Common myeloid progenitor, CD34-positive (primary cell): ENCODE data around the gene RPTOR.

ENCODE experiments used
- CTCF ChIA-PET: fragments of 350-600 bp; sonication (Branson Sonifier 250); formaldehyde crosslinking; loops from one replicate; lab custom pipeline; 2021; ENCODE audit warnings: antibody characterized with exemption; lab: Charles Lee
- POLR2A ChIA-PET: fragments of 350-600 bp; sonication (Branson Sonifier 250); formaldehyde crosslinking; loops from one replicate; lab custom pipeline; 2021; ENCODE audit warnings: antibody characterized with exemption; lab: Charles Lee
- DNase-seq, 3 donors: peaks; one replicate each; pipeline versions ENCODE4 v3.0.0 to v3.0.0-alpha.2; 2013
- H3K27ac ChIP-seq, 2 experiments: 1 replicate in 1 of 2; 2 replicates in 1 of 2; pipeline ENCODE4 v1.7.0; 2013; ENCODE audit warnings: inconsistent platforms in 2 of 2, low read length in 2 of 2, mild to moderate bottlenecking in 2 of 2, low read depth in 1 of 2, moderate library complexity in 1 of 2; ENCODE audit not compliant: severe bottlenecking in 2 of 2, insufficient read depth in 1 of 2, poor library complexity in 1 of 2
- H3K27me3 ChIP-seq, 5 experiments: replicated peaks in 2 of 5; 1 replicate in 3 of 5; 2 replicates in 2 of 5; pipeline versions ENCODE4 v1.6.1 to v1.7.0; 2013; ENCODE audit warnings: low read length in 4 of 5, mild to moderate bottlenecking in 2 of 5, moderate library complexity in 2 of 5, inconsistent platforms in 1 of 5; ENCODE audit not compliant: insufficient read depth in 5 of 5, control insufficient read depth in 4 of 5
- H3K36me3 ChIP-seq, 4 experiments: 1 replicate in 2 of 4; 2 replicates in 2 of 4; pipeline versions ENCODE4 v1.6.1 to v1.7.0; 2013; ENCODE audit warnings: low read length in 3 of 4, control low read depth in 1 of 4, mild to moderate bottlenecking in 1 of 4; ENCODE audit not compliant: control insufficient read depth in 4 of 4, insufficient read depth in 4 of 4
- H3K4me1 ChIP-seq, 4 experiments: 1 replicate in 3 of 4; 2 replicates in 1 of 4; pipeline versions ENCODE4 v1.6.1 to v1.7.1; 2013; ENCODE audit warnings: low read length in 3 of 4, mild to moderate bottlenecking in 3 of 4, control low read depth in 1 of 4, inconsistent platforms in 1 of 4, moderate library complexity in 1 of 4; ENCODE audit not compliant: control insufficient read depth in 4 of 4, insufficient read depth in 4 of 4; ENCODE audit errors: control extremely low read depth in 1 of 4
- H3K4me3 ChIP-seq, 7 experiments: 1 replicate in 4 of 7; 2 replicates in 3 of 7; pipeline versions ENCODE4 v1.5.1 to v1.7.0; 2013; ENCODE audit warnings: mild to moderate bottlenecking in 7 of 7, low read length in 6 of 7, moderate library complexity in 6 of 7, inconsistent platforms in 2 of 7, low read depth in 2 of 7, control low read depth in 1 of 7; ENCODE audit not compliant: insufficient read depth in 4 of 7, control insufficient read depth in 1 of 7; ENCODE audit errors: extremely low read depth in 1 of 7
- H3K9me3 ChIP-seq, 5 experiments: 1 replicate in 4 of 5; 2 replicates in 1 of 5; pipeline versions ENCODE4 v1.6.1 to v1.7.1; 2013; ENCODE audit warnings: low read length in 4 of 5, mild to moderate bottlenecking in 2 of 5, inconsistent platforms in 1 of 5, low read depth in 1 of 5, moderate library complexity in 1 of 5; ENCODE audit not compliant: control insufficient read depth in 4 of 5, insufficient read depth in 2 of 5; ENCODE audit errors: control extremely low read depth in 1 of 5
- WGBS: methylation state at CpG from one replicate; pipeline ENCODE4 v1.1.5; 2013; ENCODE audit not compliant: insufficient coverage; 5-methylcytosine and 5-hydroxymethylcytosine counted together

RPTOR gene

GRCh38 chr17:80717720-80718083 lies 173.1 kb downstream of the RPTOR start:
- Histone ChIP-seq H3K36me3 (peaks cover 0 to under 1% (median 0%) of the 10 kb centered on the region in 4 experiments), H3K27me3 (no peaks in the 10 kb centered on the region), H3K4me1 (no peaks in the 10 kb centered on the region), H3K9me3 (peaks cover 0 to 2% (median 0%) of the 10 kb centered on the region in 5 experiments), H3K27ac (no peak overlapping the region), H3K4me3 (no peak overlapping the region)
- WGBS, result 98% methylated on average over 7 of the region's 7 CpGs
- DNase-seq, result no peak
- POLR2A ChIA-PET, result no interaction called here
- CTCF ChIA-PET, result no interaction called here

GRCh38 chr17:80718428-80718827 lies 173.8 kb downstream of the RPTOR start:
- 95% methylated on average over 4 of the region's 4 CpGs for WGBS
- H3K27ac ChIP-seq, result no peak overlapping the region
- peaks cover 0 to 2% (median 0%) of the 10 kb centered on the region in 5 experiments for H3K9me3 ChIP-seq
- no peaks in the 10 kb centered on the region for H3K27me3 ChIP-seq
- no peaks in the 10 kb centered on the region for H3K4me1 ChIP-seq
- POLR2A ChIA-PET, result no interaction called here
- CTCF ChIA-PET, result no interaction called here
- no peak overlapping the region for H3K4me3 ChIP-seq
- H3K36me3 ChIP-seq, result no peaks in the 10 kb centered on the region
- no peak for DNase-seq

- Histone ChIP-seq H3K4me3 (no peak overlapping the region), H3K4me1 (no peaks in the 10 kb centered on the region), H3K27ac (no peak overlapping the region), H3K27me3 (no peaks in the 10 kb centered on the region), H3K36me3 (no peaks in the 10 kb centered on the region), H3K9me3 (peaks cover 0 to 2% (median 0%) of the 10 kb centered on the region in 5 experiments)
- ChIA-PET POLR2A (no interaction called here), CTCF (no interaction called here)
- WGBS, result 97% methylated on average over 3 of the region's 9 CpGs
- DNase-seq, result no peak
These were observed 174.8 kb downstream of the RPTOR start for GRCh38 chr17:80719449-80719848.

GRCh38 chr17:80720610-80721577 lies 176.3 kb downstream of the RPTOR start:
- Histone ChIP-seq H3K4me1 (no peaks in the 10 kb centered on the region), H3K27ac (no peak overlapping the region), H3K36me3 (no peaks in the 10 kb centered on the region), H3K4me3 (no peak overlapping the region), H3K9me3 (no peaks in the 10 kb centered on the region), H3K27me3 (no peaks in the 10 kb centered on the region)
- 94% methylated on average over 30 of the region's 35 CpGs for whole genome bisulfite sequencing
- ChIA-PET POLR2A (no interaction called here), CTCF (interaction anchor here (0.9 kb wide), 1 partner anchor 17 kb away, joined by 3 read pairs; no protein-coding TSS in a partner anchor)
- no peak for DNase-seq

- Histone ChIP-seq H3K27ac (no peak overlapping the region), H3K27me3 (no peaks in the 10 kb centered on the region), H3K4me3 (no peak overlapping the region), H3K36me3 (no peaks in the 10 kb centered on the region), H3K4me1 (no peaks in the 10 kb centered on the region), H3K9me3 (no peaks in the 10 kb centered on the region)
- DNase-seq, result no peak
- WGBS, result 94% methylated on average over 3 of the region's 3 CpGs
- CTCF ChIA-PET, result no interaction called here
- POLR2A ChIA-PET, result no interaction called here
These were observed 178.0 kb downstream of the RPTOR start for GRCh38 chr17:80722661-80723060.

GRCh38 chr17:80724775-80725266 lies 180.2 kb downstream of the RPTOR start:
- ChIA-PET CTCF (interaction anchor here (1.1 kb wide), 1 partner anchor 37 kb away, joined by 3 read pairs; no protein-coding TSS in a partner anchor), POLR2A (no interaction called here)
- H3K27ac ChIP-seq, result no peak overlapping the region
- no peak for DNase-seq
- no peak overlapping the region for H3K4me3 ChIP-seq
- whole genome bisulfite sequencing, result 90% methylated on average over 9 of the region's 16 CpGs
- no peaks in the 10 kb centered on the region for H3K36me3 ChIP-seq
- no peaks in the 10 kb centered on the region for H3K9me3 ChIP-seq
- H3K27me3 ChIP-seq, result no peaks in the 10 kb centered on the region
- H3K4me1 ChIP-seq, result no peaks in the 10 kb centered on the region

GRCh38 chr17:80725517-80725916 lies 180.9 kb downstream of the RPTOR start:
- no peak for DNase-seq
- Histone ChIP-seq H3K27ac (no peak overlapping the region), H3K9me3 (no peaks in the 10 kb centered on the region), H3K27me3 (no peaks in the 10 kb centered on the region), H3K36me3 (no peaks in the 10 kb centered on the region), H3K4me1 (no peaks in the 10 kb centered on the region), H3K4me3 (no peak overlapping the region)
- 89% methylated on average over 8 of the region's 8 CpGs for WGBS
- ChIA-PET CTCF (no interaction called here), POLR2A (no interaction called here)
